NCI-H82 treated with DMSO at 0.1 percent for 48 hours (cell line): ENCODE data around the gene HNRNPL.

ENCODE experiments used
- DNase-seq: peaks from one replicate; lab custom pipeline; 2025; ENCODE audit not compliant: unreplicated experiment; lab: John Stamatoyannopoulos, UW

Gene HNRNPL

GRCh38 chr19:38845374-38846024 is 4.3 kb downstream of the HNRNPL start:
- DNase-seq = no peak

- no peak for DNase-seq
Observed at GRCh38 chr19:38844093-38844686, 5.6 kb downstream of the HNRNPL start.

- DNase-seq = no peak
Observed at GRCh38 chr19:38843175-38843758, 6.5 kb downstream of the HNRNPL start.

GRCh38 chr19:38842439-38843174 is 7.2 kb downstream of the HNRNPL start:
- no peak for DNase-seq

GRCh38 chr19:38841787-38842438 is 7.9 kb downstream of the HNRNPL start:
- DNase-seq = no peak

- DNase-seq = no peak
Observed at GRCh38 chr19:38841180-38841766, 8.5 kb downstream of the HNRNPL start.

GRCh38 chr19:38840583-38840968 is 9.2 kb downstream of the HNRNPL start:
- no peak for DNase-seq

- DNase-seq = no peak
Observed at GRCh38 chr19:38839816-38840582, 9.8 kb downstream of the HNRNPL start.

GRCh38 chr19:38838986-38839761 is 10.6 kb downstream of the HNRNPL start:
- no peak for DNase-seq

- no peak for DNase-seq
Observed at GRCh38 chr19:38838208-38838985, 11.4 kb downstream of the HNRNPL start.

GRCh38 chr19:38837656-38838121 is 12.1 kb downstream of the HNRNPL start:
- no peak for DNase-seq

- DNase-seq = no peak
Observed at GRCh38 chr19:38836983-38837626, 12.7 kb downstream of the HNRNPL start.

- DNase-seq = no peak
Observed at GRCh38 chr19:38836159-38836982, 13.4 kb downstream of the HNRNPL start.

GRCh38 chr19:38834590-38834989 is 15.2 kb downstream of the HNRNPL start:
- DNase-seq = no peak

GRCh38 chr19:38834104-38834490 is 15.7 kb downstream of the HNRNPL start:
- DNase-seq = no peak

GRCh38 chr19:38833092-38833425 is 16.7 kb downstream of the HNRNPL start:
- DNase-seq = no peak

- DNase-seq = no peak
Observed at GRCh38 chr19:38831142-38831605, 18.6 kb downstream of the HNRNPL start.
